Activated CD8-positive, alpha-beta memory T cell treated with anti-CD3 and anti-CD28 coated beads for 48 hours (primary cell): ENCODE results near the gene SPTAN1.
"Not testable (repeated sequence)": the region's sequence is repeated elsewhere in the genome, so short reads cannot be mapped to it uniquely, and the experiment has no call there.

ENCODE experiments used
- DNase-seq, 3 experiments: peaks; one replicate each; pipeline ENCODE4 v3.0.0-alpha.2; 2020; ENCODE audit warnings: low read depth in 2 of 3, low spot score in 2 of 3

The SPTAN1 gene

DNA sequence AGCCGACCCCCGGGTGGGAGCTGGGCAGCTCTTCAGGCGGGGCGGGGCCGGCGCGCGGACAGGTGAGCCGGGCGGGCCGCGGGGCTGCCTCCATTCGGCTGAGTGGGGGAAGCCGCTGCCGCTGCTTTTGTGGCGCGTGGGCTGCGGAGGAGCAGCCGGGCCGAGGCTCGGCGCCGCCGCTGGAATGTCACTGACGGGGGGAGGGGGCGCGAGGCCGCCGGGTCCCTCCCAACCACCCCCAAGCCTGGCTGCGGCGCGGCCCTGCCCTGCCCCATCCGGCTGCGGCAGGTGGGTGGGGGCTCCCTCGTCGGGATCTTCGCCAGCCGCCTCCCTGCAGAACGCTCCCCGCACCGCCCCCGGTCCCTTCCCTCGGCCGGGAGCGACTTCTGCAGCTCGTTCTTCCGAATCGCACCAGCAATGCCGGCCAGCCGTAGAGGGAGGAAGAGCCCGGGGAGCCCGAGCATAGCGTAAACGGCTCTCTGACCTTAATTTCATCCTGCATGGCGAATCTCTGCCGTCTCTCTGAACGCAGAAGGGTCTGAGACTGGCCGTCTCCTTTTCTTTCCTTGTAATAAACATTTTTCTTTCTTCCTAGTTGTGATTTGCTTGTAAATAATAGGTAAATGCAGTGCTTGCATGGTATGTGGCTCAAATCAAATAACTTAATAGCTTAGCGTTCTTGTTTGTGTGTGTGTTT is 505 bp downstream of the SPTAN1 start:
- peak in 1 of 3 experiments; percentile 22 for DNase-seq

DNA sequence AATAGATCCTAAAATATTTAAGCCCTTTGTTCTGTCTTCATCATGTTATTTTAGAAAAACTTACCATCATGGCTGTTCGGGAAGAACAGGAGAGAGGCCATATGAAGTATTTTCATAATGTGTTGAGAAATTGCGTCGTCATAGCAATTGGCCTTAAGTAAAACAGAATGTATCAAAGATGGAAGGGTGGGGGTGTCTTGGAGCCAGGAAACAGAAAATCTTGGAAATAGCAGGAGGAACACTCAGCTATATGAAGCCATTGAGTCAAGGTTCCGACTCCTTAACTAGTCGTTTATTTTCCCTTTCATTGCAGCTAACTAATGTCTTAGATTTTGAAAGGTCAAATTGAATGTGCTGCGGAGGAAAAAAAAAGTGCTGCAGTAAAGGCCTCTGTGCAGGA is 1.3 kb downstream of the SPTAN1 start:
- DNase-seq, result no peak

DNA sequence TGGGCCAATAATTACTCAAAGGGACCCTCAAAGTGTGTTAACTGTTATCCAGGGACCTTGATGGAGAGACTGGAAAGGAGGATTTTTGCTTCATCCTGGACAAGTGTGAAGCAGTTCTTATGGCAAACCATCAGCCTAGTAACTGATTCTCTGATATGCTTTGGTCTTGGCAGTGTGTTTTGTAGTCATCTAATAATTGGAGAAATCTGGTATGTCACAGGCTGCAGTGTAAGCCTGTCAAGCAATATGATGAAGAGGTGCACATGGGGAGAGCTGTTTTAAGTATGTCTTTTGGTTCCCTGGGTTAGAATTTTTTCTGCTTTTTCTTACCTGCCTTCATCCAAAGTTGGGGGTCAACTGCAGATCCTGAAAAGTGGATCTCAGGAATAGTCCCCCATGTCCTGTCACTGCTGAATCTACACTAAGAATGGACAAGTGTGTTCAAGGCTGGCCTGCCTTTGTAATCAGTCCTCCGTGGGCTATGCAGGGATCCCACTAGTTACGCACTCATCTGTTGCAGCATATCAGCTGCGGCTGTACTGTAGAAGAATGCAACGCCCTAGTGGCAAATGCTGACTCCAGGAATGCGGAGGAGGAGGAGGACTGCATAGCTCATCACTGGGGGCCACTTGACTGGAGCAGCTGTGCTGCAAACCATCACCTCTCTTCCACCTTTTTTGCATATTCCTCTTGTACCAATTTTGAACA is 1.9 kb downstream of the SPTAN1 start:
- DNase-seq, result no peak

DNA sequence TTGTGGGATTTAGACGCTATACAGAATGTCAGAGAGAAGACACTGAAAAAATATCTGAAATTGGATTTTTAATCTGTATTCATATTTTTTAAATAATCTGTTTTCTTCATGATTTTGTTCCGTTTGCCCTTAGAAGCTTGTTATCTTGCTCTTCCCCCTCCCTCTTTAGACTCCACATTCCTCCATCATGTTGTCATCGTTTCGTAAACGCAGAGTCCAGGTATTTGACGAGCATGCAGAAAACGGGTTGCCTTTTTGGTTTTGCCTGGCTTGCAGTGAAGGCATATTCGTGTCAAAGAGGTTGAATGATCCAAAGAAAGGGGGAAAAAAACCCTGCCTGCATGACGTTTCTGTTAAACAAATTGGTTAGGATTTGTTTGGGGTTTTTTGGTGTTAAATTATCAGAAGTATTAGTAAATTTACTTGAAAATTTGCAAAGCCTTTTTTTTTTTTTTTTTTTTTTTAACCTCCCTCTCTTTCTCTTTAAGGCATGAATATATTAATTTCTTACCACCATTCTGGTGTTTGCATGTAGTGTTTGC is 2.9 kb downstream of the SPTAN1 start:
- no peak for DNase-seq

DNA sequence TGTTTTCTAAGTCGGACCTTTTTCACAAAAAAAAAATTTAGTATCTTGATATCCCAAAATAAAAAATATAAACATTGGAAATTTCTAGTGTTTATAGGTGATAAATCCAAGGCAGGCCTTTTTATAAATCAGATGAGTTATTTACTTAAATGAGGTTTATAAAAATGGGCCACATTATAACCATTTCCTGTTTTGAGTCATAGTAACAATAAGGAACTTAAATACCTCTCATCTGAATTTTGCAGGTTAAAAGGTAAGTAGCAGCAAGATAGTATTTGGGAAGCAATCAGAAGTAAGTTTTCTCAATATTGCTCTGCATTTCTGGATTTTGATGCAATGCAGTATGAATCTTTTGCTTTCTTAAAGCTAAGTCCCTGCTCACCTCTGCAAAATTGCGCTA is 3.9 kb downstream of the SPTAN1 start:
- DNase-seq, result no peak

DNA sequence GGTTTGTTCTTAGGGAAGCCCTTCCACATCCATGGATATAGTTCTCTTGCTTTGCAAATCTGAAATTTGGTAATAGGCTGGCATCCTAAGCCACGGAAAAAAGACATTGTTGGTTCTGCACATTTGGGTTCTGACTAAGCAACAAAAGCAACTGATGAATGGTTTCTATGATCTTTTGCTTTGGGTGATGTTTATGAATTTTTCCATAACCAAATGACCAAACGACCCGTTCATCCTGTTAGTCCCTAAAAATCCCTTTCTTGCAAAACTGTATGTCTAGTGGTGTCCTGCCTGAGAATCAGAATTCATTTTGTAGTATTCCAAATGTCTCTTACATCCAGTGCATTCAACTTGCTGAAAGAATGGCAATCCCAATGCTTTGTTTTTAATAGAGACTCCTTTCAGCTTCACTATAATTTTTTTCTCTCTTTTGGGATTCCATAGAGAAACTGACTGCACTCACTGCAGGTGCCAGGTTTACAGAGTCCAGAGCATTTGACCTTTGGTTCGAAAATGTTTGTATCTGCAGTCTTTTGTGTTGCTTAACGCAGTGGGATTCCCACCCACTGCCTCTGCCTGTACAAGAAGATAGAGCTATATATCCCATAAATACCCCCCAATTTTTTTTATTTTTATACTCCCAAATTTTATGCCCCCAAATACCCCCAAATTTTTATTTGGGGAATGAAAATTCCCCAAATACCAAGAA is 4.7 kb downstream of the SPTAN1 start:
- DNase-seq, result no peak

DNA sequence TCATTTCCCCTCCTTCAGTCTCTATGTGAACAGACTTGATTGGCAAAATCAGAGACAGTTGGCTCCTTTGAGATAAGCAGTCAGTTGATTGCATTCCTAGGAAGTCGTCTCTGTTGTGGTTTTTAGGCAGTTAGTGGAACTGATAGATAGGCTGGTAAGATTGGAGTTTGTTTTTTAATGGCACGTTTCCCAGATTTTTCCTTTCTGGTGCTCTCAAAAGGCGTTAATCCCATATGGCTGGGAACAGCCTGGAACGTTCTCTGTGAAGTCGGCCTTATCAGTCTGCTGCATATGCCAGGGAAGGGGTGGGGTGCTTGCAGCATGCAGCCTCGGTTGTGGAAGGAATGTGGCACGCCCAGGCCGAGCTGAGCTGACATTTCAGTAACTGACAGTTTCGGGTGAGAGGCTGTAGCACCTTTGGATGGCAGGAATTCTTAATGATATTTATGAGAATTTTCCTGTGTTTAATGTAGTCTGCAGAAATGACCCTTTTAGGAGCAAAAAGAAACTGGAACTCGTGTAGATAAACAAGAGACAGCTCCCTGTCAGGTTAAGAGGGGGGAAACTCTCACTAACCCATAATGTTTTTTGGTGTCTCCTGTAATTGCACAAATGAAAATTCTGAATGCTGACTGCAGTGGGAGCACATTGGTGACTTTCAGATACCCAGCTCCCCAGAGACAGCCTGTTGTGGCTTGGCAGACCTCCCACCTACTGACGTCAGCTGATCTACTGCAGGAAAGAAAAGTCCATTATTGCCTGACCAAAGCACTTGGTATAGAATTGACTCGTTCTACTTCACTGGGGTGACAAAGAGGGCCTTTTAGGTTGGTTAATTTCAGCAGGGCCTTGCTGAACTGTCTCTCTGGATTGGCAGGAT is 6.3 kb downstream of the SPTAN1 start:
- DNase-seq, result peak in 2 of 3 experiments; percentile 34 to 38

DNA sequence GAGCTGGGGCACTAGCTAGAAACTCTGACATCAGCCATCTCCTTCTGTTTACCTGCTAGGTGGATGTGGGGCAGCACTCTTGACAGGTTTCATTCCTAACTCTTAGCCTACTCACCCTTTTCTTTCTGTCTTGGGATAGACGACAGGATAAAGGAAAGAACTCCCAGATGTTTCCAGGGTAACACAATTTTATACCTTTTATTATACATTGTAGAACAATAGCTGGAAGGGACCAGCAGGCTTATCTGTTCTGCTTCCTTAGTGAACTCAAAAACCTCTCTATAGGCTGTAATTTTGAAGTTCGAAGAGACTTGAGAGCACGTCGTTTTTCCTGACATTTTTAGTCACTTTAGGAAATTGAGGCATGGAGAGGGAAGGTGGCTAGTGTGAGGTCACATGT is 13.2 kb downstream of the SPTAN1 start:
- no peak for DNase-seq

DNA sequence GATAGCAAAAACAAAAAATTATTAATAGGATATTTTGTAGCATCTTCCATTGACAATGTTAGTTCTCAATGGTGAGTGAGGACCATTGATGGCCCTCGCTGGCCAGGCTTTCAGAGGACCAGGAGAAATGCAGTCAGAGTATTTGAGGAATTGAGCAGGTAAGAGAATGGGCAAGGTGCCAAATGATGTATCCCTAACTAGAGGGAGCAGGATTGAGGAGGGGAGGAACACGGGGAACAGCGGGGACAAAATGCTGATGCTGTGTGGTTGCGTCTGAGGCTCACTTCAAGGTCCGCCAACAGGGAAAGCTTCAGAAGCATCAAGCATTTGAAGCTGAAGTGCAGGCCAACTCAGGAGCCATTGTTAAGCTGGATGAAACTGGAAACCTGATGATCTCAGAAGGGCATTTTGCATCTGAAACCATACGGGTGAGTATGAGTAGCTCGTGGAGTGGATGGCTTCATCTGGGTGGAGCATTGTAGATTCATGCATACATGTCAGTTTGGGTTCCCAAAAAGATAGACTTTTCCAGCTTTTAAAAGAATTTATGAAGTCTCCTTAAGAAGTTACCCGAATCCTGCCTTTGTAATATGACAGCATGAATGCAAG is 16.2 kb downstream of the SPTAN1 start:
- DNase-seq, result no peak

DNA sequence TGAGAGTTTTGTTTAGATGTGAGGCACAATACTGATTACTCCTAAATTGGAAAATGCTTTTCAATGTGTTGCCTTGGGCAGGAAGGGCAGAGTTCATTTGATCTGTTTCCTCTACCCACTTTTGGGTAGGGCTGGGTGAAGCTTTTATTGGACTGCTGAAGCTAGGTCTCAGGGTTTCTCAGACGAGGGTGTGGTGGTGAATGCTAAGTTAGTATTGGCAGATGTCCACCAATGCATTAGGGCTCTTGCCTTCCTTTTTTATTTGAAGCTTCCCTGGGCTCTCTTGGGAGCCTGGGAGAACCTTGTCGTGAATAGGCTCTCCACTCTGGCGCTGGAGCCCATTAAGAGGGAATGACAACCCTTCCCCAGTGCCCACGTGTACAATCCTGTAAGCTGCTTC is 23.1 kb downstream of the SPTAN1 start:
- no peak for DNase-seq

DNA sequence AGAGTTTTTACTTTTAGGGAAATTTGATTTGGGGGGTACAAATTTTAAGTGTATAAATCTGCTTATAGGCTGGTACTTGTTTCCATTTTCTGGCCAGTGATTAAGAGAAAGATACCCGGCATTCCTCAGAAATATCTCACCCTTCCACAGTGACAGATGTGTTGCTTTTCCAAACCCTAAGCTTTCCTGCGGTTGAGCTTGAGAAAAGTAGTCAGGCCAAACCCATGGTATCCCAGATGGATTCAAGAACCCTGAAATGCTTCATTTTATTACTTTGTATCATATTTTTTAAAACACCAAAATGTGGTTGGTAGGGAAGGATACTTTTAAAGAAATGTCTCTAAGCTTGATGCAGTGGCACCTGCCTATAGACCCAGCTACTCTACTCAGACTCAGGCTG is 23.5 kb downstream of the SPTAN1 start:
- no peak for DNase-seq

DNA sequence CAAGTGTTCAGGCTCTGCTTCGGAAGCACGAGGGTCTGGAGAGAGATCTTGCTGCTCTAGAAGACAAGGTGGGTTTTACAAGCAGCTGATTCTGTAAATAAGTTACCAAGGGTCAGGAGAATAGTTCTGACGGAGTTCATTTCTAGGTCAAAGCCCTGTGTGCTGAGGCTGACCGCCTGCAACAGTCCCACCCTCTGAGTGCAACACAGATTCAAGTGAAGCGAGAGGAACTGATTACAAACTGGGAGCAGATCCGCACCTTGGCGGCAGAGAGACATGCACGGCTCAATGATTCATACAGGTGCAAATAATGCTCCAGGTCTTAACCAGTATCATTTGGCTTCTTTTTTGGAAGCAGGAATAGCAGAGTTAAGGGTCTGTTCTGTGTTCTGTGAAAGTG is 24.8 kb downstream of the SPTAN1 start:
- DNase-seq, result no peak

DNA sequence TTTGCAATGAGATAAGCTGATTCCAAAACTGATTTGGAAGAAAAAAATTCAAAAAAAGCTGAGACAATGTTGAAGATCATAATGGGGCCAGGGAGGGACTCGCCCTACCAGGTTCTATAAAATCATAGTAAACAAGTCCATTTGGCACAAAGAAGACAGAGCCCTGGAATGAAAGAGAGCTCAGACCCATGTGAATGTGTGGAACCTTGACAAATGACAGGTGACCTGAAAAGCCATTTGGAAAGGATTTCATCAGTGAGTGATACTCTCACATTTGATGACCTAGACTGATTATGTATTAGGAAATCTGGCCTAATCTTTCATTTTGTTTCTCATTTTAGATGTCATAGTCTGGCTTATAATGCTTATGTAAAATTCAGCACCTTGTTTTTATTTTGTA is 26.8 kb downstream of the SPTAN1 start:
- DNase-seq, result no peak

DNA sequence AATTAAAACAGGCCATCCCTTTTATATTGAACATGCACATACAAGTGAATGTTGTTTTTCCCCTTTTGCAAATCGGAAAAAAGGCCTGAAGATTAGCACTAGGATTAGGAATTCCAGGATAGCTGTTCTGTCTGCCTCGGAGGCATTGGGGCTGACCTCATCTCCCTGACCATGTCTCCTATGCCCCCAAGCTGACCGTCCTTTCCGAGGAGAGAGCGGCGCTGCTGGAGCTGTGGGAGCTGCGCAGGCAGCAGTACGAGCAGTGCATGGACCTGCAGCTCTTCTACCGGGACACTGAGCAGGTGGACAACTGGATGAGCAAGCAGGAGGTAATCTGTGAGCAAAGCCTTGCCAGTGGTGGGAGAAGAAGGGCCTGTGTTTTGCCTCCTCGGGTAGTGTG is 28.3 kb downstream of the SPTAN1 start:
- DNase-seq, result no peak

DNA sequence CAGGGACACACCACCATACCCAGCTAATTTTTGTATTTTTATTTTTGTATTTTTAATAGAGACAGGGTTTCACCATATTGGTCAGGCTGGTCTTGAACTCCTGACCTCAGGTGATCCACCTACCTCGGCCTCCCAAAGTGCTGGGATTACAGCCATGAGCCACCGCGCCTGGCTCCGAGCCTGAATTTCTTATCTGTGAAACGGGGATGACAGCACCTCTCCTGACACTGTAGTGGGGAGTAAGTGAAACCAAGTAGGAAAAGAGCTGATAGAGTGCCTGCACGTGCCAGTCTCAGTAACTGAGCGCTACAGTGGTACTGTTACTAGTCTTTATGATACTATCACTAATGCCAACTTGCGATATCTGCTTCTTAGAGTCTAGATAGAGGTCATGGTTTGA is 32.8 kb downstream of the SPTAN1 start:
- not testable (repeated sequence) for DNase-seq

DNA sequence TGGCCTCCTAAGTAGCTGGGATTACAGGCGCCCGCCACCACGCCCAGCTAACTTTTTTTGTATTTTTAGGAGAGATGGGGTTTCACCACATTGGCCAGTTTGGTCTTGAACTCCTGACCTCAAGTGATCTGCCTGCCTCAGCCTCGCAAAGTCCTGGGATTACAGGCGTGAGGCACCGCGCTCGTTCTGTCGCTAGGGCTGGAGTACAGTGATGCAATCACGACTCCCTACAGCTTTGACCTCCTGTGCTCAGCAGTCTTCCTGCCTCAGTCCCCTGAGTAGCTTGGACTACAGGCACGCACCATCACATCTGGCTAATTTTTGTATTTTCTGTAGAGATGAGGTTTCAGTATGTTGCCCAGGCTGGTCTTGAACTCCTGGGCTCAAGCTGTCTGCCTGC is 34.5 kb downstream of the SPTAN1 start:
- DNase-seq, result not testable (repeated sequence)

DNA sequence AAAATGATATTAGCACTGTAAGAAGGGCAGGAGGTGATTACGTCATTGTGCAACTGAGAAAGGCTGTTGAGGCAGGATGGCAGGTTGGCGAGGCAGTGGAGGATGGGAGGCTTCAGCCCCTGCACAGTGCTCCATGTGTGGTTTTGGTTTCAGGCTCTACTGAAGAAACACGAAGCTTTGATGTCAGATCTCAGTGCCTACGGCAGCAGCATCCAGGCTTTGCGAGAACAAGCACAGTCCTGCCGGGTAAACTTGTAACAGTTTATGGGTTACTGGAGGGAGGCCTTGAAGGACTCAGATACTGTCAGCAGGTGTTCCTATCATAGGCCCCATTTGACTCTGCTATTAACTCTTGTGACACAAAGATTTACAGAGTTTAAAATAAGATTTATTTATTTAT is 35.1 kb downstream of the SPTAN1 start:
- no peak for DNase-seq

DNA sequence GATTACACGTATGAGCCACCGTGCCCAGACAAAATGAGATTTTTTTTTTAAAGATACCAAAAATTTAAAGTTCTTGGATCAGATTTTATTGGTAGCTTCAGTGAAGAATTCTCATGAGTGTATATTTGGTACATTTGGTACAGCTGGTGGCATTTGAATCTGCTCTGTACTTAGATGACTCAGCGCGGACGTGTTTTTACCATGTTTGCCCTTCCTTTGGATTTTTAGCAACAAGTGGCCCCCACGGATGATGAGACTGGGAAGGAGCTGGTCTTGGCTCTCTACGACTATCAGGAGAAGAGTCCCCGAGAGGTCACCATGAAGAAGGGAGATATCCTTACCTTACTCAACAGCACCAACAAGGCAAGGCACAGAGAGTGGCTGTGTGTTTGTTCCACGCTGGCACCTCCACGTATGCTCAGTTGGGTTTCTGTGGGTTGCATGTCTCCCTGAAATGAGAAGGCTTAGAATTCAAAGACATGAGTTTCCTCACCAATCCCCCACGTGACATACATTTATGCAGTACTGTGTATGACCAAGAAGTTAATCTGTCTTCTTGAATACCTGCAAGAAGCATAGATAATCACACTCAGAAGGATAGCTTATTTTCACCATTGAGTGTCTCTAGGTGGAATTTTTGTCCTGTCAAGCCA is 36.3 kb downstream of the SPTAN1 start:
- no peak for DNase-seq

DNA sequence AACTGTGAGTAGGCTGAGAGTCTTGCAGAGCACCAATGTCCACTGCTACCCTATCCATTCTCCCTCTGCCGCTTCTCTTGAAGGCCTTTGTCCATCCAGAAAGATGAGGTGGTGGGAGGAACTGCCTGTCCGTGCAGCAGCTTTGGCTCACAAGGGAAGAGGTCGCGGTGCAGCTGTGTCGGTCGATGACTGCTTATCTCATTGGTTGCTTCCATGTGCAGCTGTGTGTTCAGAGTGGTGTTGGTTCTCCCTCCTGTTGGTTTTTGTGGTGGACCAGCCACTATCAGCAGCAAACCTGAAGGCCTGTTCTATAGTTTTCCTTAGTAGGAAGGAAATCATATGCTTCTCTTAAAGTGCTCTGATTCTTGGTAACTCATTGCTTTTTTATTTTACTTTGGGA is 40.7 kb downstream of the SPTAN1 start:
- DNase-seq, result no peak

DNA sequence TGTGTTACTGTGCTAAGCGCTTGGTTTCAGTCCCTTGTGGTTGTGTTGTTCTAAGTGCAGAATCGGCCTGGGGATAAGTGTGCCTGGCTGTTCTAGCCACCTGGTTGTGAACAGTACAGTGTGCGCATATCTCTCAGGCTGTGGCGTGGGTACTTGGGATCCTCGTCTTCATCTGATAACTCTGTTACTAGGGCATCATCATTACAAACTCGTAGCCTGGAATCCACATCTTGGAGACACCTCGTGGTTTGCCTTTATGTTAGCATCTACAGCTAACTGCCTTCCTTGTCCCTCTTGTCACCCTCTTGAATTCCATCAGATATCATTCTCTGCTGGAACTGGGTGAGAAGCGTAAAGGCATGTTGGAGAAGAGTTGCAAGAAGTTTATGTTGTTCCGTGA is 41.5 kb downstream of the SPTAN1 start:
- DNase-seq, result no peak
